HEK293T (cell line): ENCODE results near the gene SLC18A2.
A peak's percentile ranks its signal among the peaks of the same experiment; 100 is the strongest.
"Not testable (repeated sequence)": the region's sequence is repeated elsewhere in the genome, so short reads cannot be mapped to it uniquely, and the experiment has no call there.

Experiments
- CTCF ChIA-PET: fragments of 350-600 bp; formaldehyde crosslinking; extraction: SDS; loops from one replicate; lab custom pipeline; 2021; ENCODE audit warnings: antibody characterized with exemption, inconsistent platforms; lab: Yijun Ruan, JAX
- POLR2A ChIA-PET: fragments of 350-600 bp; formaldehyde crosslinking; extraction: SDS; loops from one replicate; lab custom pipeline; 2020; ENCODE audit warnings: antibody characterized with exemption, inconsistent platforms; lab: Yijun Ruan, JAX
- DNase-seq: peaks from one replicate; pipeline ENCODE4 v3.0.0; 2012; ENCODE audit warnings: mixed read lengths; ENCODE audit errors: extremely low spot score
- ARNT ChIP-seq: fragments of 450-650 bp; IDR thresholded peaks from 2 replicates; pipeline ENCODE4 v1.6.1; 2017; ENCODE audit warnings: mild to moderate bottlenecking
- BHLHE40 ChIP-seq: fragments of 450-650 bp; IDR thresholded peaks from 2 replicates; pipeline ENCODE4 v1.6.1; 2016; ENCODE audit warnings: mild to moderate bottlenecking, moderate library complexity, borderline replicate concordance
- CTBP1 ChIP-seq: fragments of 450-650 bp; IDR thresholded peaks from 2 replicates; pipeline ENCODE4 v1.6.1; 2016; ENCODE audit warnings: borderline replicate concordance
- ELF4 ChIP-seq: fragments of 450-650 bp; IDR thresholded peaks from 2 replicates; pipeline ENCODE4 v1.6.1; 2017; ENCODE audit warnings: antibody characterized with exemption
- FOXA1 ChIP-seq: fragments of 450-650 bp; IDR thresholded peaks from 2 replicates; pipeline ENCODE4 v1.6.1; 2016; ENCODE audit warnings: mild to moderate bottlenecking
- FOXK2 ChIP-seq: fragments of 450-650 bp; IDR thresholded peaks from 2 replicates; pipeline ENCODE4 v1.6.1; 2016; ENCODE audit warnings: mild to moderate bottlenecking
- FOXM1 ChIP-seq: fragments of 450-650 bp; IDR thresholded peaks from 2 replicates; pipeline ENCODE4 v1.6.1; 2017; ENCODE audit warnings: mild to moderate bottlenecking, borderline replicate concordance
- HDGF ChIP-seq: fragments of 450-650 bp; IDR thresholded peaks from 2 replicates; pipeline ENCODE4 v1.6.1; 2017; ENCODE audit warnings: antibody characterized with exemption, borderline replicate concordance
- L3MBTL2 ChIP-seq: fragments of 450-650 bp; conservative IDR thresholded peaks from 2 replicates; pipeline ENCODE4 v1.6.1; 2016; ENCODE audit warnings: mild to moderate bottlenecking
- LEF1 ChIP-seq: fragments of 450-650 bp; IDR thresholded peaks from 2 replicates; pipeline ENCODE4 v1.6.1; 2017; ENCODE audit warnings: mild to moderate bottlenecking, borderline replicate concordance
- NFRKB ChIP-seq: fragments of 450-650 bp; IDR thresholded peaks from 2 replicates; pipeline ENCODE4 v1.6.1; 2016; ENCODE audit warnings: mild to moderate bottlenecking, moderate library complexity
- SP1 ChIP-seq: fragments of 450-650 bp; IDR thresholded peaks from 2 replicates; pipeline ENCODE4 v1.6.1; 2017
- SUZ12 ChIP-seq: fragments of 450-650 bp; IDR thresholded peaks from 2 replicates; pipeline ENCODE4 v1.6.1; 2016; ENCODE audit warnings: mild to moderate bottlenecking
- TARDBP ChIP-seq: fragments of 450-650 bp; IDR thresholded peaks from 2 replicates; pipeline ENCODE4 v1.6.1; 2016
- ZNF384 ChIP-seq: fragments of 450-650 bp; IDR thresholded peaks from 2 replicates; pipeline ENCODE4 v1.6.1; 2016
- TF ChIP-seq, protein P1 (sequence below): fragments of 450-650 bp; IDR thresholded peaks from 2 replicates; pipeline ENCODE4 v1.6.1; 2016

SLC18A2 gene

GRCh38 chr10:117273980-117274379 is 33.1 kb downstream of the SLC18A2 start:
- POLR2A ChIA-PET = no interaction called here
- DNase-seq = no peak
- no peak for TF ChIP-seq FOXK2
- no peak for TF ChIP-seq ZNF384
- TF ChIP-seq L3MBTL2 = no peak
- no peak for TF ChIP-seq BHLHE40
- no peak for TF ChIP-seq NFRKB
- TF ChIP-seq FOXA1 = no peak
- TF ChIP-seq LEF1 = no peak
- TF ChIP-seq ARNT = no peak
- no peak for TF ChIP-seq CTBP1
- CTCF ChIA-PET = no interaction called here

DNA sequence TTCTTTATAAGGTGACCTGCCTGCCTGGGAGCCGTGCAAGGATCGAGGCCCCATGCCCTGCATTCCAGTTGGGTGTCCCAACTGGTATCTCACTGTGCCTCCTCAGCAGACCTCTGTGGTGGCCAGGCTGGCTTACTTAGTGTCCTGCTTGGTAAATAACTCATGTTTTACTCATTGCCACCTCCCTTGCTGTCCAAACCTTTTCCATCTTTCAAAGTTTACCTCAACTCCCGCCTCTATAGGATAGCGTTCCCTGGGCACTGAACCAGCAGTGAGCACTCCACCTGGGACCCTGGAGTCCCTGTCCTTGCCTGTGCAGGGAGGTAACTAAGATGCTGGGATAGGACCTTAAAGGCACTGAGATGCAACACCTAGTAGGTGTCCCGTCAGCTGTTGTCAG is 33.6 kb downstream of the SLC18A2 start:
- no peak for DNase-seq
- ChIA-PET POLR2A (no interaction called here), CTCF (no interaction called here)
- TF ChIP-seq CTBP1 (no peak), L3MBTL2 (no peak), NFRKB (no peak), ZNF384 (no peak), LEF1 (no peak), TARDBP (no peak), FOXK2 (no peak), FOXM1 (no peak), SP1 (no peak), FOXA1 (no peak), ELF4 (no peak), ARNT (no peak), BHLHE40 (no peak), SUZ12 (no peak), HDGF (no peak)
- TF ChIP-seq, protein P1, sequence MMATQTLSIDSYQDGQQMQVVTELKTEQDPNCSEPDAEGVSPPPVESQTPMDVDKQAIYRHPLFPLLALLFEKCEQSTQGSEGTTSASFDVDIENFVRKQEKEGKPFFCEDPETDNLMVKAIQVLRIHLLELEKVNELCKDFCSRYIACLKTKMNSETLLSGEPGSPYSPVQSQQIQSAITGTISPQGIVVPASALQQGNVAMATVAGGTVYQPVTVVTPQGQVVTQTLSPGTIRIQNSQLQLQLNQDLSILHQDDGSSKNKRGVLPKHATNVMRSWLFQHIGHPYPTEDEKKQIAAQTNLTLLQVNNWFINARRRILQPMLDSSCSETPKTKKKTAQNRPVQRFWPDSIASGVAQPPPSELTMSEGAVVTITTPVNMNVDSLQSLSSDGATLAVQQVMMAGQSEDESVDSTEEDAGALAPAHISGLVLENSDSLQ = no peak

- TF ChIP-seq L3MBTL2 (no peak), ELF4 (no peak), LEF1 (no peak), ZNF384 (no peak), BHLHE40 (no peak), SUZ12 (no peak), HDGF (no peak), SP1 (no peak), FOXK2 (no peak), TARDBP (no peak), FOXA1 (no peak), NFRKB (no peak)
- TF ChIP-seq, protein P1 = no peak
- no peak for DNase-seq
- ChIA-PET POLR2A (interaction anchor here (1.0 kb wide), 1 partner anchor 13 kb away, joined by 3 read pairs; no protein-coding TSS in a partner anchor), CTCF (no interaction called here)
Measured at GRCh38 chr10:117275121-117275520, 34.2 kb downstream of the SLC18A2 start.

DNA sequence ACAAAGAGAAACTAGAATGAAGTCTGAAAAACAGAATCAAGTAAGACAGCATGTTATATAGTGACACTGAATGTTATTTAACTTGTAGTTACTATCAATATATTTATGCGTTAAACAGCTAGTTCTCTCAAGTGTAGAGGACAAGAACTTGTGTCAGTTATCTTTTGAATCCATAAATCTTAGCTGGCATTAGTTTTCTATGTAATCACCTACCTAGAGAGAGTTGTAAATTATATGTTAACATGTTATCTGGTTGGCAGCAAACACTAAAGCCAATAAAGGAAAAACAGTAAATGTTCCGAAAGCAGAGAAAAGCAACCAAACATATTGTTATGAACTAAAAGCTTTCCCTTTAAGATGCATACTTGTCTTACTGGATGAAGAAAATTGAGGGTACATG is 36.8 kb downstream of the SLC18A2 start:
- TF ChIP-seq FOXK2 = no peak
- TF ChIP-seq, protein P1 = peak; percentile 33; the same call in 1 of the 2 replicates
- CTCF ChIA-PET = no interaction called here
- DNase-seq = no peak
- POLR2A ChIA-PET = no interaction called here

GRCh38 chr10:117284716-117285494 is 44.0 kb downstream of the SLC18A2 start:
- POLR2A ChIA-PET = no interaction called here
- CTCF ChIA-PET = interaction anchor here (3.2 kb wide), 1 partner anchor 34 kb away, joined by 9 read pairs; no protein-coding TSS in a partner anchor
- TF ChIP-seq ELF4 (no peak), ARNT (no peak), SP1 (no peak), NFRKB (no peak), FOXM1 (no peak), FOXK2 (no peak), LEF1 (no peak), CTBP1 (no peak), SUZ12 (no peak), TARDBP (no peak), BHLHE40 (no peak), ZNF384 (no peak), HDGF (no peak)
- TF ChIP-seq, protein P1 = no peak
- no peak for DNase-seq

DNA sequence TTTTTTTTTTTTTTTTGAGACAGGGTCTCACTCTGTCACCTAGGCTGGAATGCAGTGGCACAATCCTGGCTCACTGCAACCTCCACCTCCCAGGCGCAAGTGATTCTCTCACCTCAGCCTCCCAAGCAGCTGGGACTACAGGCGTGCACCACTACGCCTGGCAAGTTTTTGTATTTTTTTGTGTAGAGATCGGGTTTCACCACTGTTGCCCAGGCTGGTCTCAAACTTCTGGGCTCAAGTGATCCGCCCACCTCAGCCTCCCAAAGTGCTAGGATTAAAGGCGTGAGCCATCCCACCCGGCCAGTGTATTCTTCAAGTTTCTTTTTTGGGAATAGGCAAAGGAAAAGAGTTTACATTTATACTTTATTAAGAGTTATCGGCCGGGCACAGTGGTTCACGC is 50.0 kb downstream of the SLC18A2 start:
- POLR2A ChIA-PET, DNase-seq, CTCF ChIA-PET: not testable (repeated sequence)
